Measurements from ENCODE around the gene RAB11FIP3. TPM values are rescaled to one million over a fixed set of nuclear protein-coding genes. Genes with fewer than 3 reads are reported as not detected.

The RAB11FIP3 gene
- total RNA-seq, 3 donors from 2014 or later: 22.0 to 44.6 (median 24.5) TPM

DNA sequence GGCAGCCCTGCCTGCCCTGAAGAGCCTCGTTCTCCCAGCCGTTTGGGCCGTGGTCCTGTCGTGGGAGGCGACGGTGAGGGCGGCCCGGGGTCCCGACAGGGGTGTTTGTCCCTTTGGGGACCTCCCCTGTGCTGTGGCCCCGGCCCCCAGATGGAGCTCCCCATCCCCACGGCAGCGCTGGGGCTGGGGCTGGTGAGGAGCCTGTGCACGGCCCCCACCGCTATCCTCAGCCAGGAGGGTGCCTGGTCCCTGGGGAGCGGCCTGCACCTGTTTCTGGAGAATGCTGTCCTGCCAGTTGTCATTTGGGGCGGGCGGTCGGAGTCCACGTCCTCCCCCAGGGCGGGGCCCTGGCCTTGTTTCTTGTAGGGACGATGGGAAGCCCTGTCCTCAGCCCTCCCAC, 108.7 kb downstream of the RAB11FIP3 start:
- Histone ChIP-seq H3K4me1 (peaks cover 0 to 10% of the 10 kb centered on the region in 2 donors), H3K4me3 (no peak overlapping the region), H3K27me3 (no peaks in the 10 kb centered on the region), H3K36me3 (no peaks in the 10 kb centered on the region), H3K27ac (no peak overlapping the region), H3K9me3 (no peaks in the 10 kb centered on the region)
- DNase-seq (ENCODE audit: low spot score in 2 of 2): no peak
- intact Hi-C loops (cut with DNase I; ENCODE audit: low total_unique reads): no loop called here
- TF ChIP-seq POLR2AphosphoS5 (IDR thresholded peaks at IDR 0.05): no peak
- TF ChIP-seq, protein P1, sequence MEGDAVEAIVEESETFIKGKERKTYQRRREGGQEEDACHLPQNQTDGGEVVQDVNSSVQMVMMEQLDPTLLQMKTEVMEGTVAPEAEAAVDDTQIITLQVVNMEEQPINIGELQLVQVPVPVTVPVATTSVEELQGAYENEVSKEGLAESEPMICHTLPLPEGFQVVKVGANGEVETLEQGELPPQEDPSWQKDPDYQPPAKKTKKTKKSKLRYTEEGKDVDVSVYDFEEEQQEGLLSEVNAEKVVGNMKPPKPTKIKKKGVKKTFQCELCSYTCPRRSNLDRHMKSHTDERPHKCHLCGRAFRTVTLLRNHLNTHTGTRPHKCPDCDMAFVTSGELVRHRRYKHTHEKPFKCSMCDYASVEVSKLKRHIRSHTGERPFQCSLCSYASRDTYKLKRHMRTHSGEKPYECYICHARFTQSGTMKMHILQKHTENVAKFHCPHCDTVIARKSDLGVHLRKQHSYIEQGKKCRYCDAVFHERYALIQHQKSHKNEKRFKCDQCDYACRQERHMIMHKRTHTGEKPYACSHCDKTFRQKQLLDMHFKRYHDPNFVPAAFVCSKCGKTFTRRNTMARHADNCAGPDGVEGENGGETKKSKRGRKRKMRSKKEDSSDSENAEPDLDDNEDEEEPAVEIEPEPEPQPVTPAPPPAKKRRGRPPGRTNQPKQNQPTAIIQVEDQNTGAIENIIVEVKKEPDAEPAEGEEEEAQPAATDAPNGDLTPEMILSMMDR (IDR thresholded peaks at IDR 0.05): no peak
- no peak for TF ChIP-seq POLR2A (IDR thresholded peaks at IDR 0.05)

DNA sequence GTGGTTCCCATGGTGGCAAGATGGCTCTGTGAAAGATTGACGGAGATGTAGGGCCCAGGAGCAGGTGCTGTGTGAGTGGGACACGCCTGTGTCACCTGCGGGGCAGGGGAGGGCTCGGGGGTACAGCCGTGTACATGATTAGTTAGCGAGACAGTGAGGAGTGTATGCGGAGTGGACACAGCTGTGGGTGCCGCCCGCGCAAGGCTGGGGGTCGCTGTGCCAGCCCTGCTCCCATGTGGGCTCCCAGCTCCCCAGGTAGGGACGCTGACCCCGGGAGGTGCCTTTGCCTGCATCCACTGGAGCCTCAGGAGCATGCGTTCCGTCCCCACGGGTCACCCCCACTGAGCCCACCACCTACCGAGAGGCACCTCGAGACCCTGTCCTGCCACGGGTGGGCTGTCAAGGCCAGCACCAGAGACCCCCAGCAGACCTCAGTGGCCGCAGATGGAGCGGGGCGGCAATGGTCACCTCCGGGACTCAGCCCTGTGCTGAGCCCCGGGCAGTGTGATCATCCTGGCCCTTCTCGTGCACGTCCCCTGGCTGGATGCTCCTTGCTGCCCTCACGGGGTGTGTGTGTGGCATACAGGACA, 109.5 kb downstream of the RAB11FIP3 start:
- Histone ChIP-seq H3K36me3 (no peaks in the 10 kb centered on the region), H3K27me3 (no peaks in the 10 kb centered on the region), H3K9me3 (no peaks in the 10 kb centered on the region), H3K4me3 (no peak overlapping the region), H3K4me1 (peaks cover 0 to 2% of the 10 kb centered on the region in 2 donors), H3K27ac (no peak overlapping the region)
- intact Hi-C loops (cut with DNase I; ENCODE audit: low total_unique reads): no loop called here
- no peak for DNase-seq (ENCODE audit: low spot score in 2 of 2)
- TF ChIP-seq, protein P1 (IDR thresholded peaks at IDR 0.05): no peak
- TF ChIP-seq POLR2AphosphoS5 (IDR thresholded peaks at IDR 0.05): no peak
- TF ChIP-seq POLR2A (IDR thresholded peaks at IDR 0.05): no peak

DNA sequence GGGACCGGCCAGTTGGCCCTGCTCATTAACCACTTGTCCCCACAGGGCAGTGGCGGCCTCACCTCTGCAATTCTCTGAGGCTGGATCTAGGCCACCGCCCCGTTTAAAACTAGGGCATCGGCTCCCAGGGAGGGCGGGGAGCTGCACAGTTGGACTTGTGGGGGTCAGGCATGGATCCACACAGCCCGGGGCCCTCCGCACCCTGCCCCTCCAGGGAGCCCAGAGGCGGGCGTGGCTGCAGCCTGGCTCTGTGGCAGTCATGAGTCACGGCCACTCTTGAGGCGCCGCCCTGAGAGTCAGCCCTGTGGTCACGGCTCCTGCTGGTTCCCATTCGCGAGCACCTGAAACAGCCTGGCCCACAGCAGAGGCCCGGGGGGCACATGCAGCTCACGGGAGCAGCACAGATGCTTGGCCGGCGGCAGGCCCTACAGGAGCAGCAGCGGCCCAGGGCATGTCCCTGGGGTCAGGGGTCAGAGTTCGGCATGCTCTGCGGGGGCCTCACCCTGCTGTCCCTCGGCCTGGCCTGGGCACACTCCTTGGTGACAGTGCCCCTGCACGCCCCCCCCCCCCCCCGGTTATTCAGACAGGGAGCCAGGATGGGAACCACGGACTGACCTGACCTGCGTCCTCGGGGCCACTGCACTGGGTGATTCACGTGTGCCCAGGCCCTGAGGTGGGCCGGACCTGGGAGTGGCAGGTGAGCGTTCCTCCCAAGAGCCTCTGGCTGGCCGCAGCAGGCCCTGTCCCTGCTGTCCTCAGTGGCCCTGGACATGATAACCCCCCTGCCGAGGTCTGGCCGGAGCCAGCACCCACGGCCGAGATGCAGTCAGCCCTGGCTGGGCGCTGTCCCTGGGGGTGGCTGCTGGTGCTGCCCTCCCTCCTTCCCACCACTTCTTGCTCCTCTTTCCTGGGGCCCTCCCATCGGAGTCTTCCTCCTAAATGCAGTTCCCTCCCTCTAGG, 110.3 kb downstream of the RAB11FIP3 start:
- TF ChIP-seq POLR2A (IDR thresholded peaks at IDR 0.05) (no peak), POLR2AphosphoS5 (IDR thresholded peaks at IDR 0.05) (no peak)
- TF ChIP-seq, protein P1 (IDR thresholded peaks at IDR 0.05): no peak
- Histone ChIP-seq H3K27ac (no peak overlapping the region), H3K9me3 (no peaks in the 10 kb centered on the region), H3K4me3 (no peak overlapping the region), H3K36me3 (no peaks in the 10 kb centered on the region), H3K27me3 (no peaks in the 10 kb centered on the region), H3K4me1 (no peaks in the 10 kb centered on the region)
- no peak for DNase-seq (ENCODE audit: low spot score in 2 of 2)
- intact Hi-C loops (cut with DNase I; ENCODE audit: low total_unique reads): no loop called here

DNA sequence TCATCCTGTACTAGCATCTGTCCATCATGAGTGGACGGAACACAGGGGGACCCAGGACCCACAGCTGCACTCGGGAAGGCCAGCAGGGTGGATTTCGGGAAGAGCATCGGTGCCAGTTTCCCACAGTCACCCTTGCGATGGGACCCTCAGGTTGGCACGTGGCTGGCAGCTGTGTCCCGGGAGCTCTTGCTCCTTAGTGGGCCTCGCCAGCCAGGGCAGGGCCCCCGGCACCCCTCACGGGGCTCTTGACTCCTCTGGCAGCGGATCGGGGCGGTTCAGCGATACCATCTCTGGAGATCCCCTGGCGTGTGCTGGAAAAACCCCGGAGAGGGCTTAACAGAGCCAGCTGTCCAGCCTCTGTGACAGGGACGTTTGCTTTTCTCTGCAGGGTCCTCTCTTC, 111.3 kb downstream of the RAB11FIP3 start:
- H3K27ac ChIP-seq: no peak overlapping the region
- no peaks in the 10 kb centered on the region for H3K9me3 ChIP-seq
- intact Hi-C loops (cut with DNase I; ENCODE audit: low total_unique reads): no loop called here
- H3K27me3 ChIP-seq: no peaks in the 10 kb centered on the region
- H3K36me3 ChIP-seq: no peaks in the 10 kb centered on the region
- no peaks in the 10 kb centered on the region for H3K4me1 ChIP-seq
- no peak for DNase-seq (ENCODE audit: low spot score in 2 of 2)
- H3K4me3 ChIP-seq: no peak overlapping the region
- no peak for TF ChIP-seq POLR2AphosphoS5 (IDR thresholded peaks at IDR 0.05)
- TF ChIP-seq, protein P1 (IDR thresholded peaks at IDR 0.05): no peak
- no peak for TF ChIP-seq POLR2A (IDR thresholded peaks at IDR 0.05)

Measured in breast epithelium (tissue), 4 donors.